Measurements from ENCODE around the gene REST.
"Not testable (repeated sequence)": the region's sequence is repeated elsewhere in the genome, so short reads cannot be mapped to it uniquely, and the experiment has no call there.

The REST gene

DNA sequence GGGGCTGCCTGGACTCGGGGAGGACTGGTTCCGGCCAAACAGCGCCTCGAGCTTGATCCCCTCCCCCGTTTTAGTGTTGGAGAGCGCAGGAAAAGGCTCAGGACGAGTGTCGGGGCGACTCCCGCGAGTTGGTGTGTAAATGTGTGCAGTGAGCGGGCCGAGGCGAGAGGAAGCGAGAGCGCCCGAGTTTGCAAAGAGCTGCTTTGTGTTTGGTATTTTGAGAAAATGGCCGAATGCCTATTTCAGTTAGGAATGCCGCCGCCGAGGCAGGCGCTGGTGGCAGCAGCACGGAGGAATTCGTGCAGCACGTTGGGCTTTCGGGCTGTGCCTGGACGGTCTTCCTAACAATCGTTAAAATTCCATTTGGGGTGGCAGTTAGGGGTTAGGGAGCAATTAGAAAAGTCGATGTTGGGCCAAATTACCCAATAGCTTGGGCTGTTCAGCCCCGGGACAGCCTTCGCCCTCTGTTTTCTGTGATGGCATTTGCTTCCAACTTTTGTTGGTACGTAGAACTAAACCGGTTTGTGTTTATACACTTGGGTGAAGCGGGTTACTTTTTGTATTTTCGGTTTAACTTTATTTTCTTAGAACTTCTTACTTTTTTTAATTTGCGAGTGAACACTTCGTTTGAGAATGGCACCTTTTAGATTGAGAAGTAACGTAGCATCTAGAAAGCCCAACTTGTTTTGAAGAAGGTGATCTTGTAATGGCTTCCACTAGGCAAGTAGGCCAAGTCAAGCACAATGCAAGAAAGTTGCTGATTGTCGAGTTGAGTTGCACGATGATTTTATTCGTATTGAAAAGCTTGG lies 1.6 kb downstream of the REST start:
- no peak for DNase-seq

DNA sequence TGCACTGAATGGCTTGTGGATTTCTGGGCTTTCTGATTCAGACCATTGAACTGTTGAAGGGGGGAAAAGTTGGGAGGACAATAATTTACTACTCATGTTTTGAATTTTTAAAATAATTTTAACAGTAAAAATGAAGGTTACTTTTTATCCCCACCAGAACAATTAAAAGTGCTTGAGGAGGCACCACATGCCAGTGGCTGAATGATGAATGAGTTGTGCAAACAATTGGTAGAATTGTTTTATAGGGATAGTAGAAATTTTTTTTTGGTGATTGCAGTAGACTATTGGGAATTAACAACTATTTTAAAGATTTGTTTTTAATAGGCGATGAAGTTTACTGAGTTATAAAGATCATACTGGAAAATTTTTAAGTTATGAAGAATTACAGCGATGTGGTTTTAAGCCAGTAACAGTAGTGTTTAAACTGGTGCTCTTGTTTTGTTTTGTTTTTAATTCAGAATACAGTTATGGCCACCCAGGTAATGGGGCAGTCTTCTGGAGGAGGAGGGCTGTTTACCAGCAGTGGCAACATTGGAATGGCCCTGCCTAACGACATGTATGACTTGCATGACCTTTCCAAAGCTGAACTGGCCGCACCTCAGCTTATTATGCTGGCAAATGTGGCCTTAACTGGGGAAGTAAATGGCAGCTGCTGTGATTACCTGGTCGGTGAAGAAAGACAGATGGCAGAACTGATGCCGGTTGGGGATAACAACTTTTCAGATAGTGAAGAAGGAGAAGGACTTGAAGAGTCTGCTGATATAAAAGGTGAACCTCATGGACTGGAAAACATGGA lies 2.7 kb downstream of the REST start:
- DNase-seq = no peak

DNA sequence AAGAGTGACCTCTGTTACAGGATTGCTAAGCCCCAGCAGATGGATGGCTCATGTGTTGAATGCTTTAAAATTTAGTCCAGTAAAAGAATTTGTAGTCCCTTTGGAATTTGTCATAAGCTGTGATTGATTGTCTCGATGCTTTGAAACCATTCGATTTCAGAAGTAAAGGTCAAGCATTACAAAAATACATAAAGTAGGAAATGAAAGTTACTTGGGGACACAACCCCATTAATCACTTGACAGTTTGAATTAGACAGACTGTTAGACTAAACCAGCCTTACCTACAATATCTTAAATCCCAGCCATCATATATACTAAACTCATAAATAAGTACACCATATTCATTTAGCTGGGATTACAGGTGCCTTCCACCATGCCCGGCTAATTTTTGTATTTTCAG lies 6.6 kb downstream of the REST start:
- DNase-seq = no peak

DNA sequence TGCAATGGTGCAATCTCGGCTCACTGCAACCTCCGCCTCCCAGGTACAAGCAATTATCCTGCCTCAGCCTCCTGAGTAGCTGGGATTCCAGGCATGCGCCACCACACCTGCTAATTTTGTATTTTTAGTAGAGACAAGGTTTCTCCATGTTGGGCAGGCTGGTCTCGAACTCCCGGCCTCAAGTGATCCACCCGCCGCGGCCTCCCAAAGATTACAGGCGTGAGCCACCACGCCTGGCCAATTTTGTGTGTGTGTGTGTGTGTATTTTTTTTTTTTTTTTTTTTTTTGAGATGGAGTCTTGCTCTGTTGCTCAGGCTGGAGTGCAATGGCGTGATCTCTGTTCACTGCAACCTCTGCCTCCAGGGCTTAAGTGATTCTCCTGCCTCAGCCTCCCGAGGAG lies 7.3 kb downstream of the REST start:
- DNase-seq = not testable (repeated sequence)

DNA sequence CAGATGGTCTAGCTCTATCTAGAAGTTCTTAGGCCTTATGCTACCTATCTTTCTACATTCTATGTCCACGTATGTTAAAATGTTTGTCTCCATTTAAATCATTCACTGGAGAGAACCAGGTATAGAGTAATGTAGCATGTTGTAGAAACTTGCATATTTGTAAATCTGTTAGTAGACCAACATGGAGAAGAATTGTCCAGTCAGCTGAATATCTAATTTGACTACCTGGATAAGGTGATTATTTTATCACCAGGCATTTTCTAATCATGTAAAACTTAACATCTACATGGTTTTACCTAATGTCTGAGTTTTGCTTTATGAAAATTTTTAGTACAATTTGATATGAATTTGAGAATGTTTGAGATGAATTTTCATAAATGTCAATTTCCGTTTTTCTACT lies 19.5 kb downstream of the REST start:
- DNase-seq = no peak

DNA sequence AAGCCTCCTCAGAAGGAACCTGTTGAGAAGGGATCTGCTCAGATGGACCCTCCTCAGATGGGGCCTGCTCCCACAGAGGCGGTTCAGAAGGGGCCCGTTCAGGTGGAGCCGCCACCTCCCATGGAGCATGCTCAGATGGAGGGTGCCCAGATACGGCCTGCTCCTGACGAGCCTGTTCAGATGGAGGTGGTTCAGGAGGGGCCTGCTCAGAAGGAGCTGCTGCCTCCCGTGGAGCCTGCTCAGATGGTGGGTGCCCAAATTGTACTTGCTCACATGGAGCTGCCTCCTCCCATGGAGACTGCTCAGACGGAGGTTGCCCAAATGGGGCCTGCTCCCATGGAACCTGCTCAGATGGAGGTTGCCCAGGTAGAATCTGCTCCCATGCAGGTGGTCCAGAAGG lies 22.9 kb downstream of the REST start:
- DNase-seq = no peak

DNA sequence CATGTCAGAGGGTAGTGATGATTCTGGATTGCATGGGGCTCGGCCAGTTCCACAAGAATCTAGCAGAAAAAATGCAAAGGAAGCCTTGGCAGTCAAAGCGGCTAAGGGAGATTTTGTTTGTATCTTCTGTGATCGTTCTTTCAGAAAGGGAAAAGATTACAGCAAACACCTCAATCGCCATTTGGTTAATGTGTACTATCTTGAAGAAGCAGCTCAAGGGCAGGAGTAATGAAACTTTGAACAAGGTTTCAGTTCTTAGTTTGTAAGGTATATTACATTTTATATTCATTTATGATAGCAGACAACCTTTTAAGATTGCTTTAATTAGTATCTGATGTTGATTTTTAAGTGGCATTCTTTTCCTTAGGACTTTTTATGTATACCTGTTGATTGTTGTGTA lies 24.2 kb downstream of the REST start:
- no peak for DNase-seq

DNA sequence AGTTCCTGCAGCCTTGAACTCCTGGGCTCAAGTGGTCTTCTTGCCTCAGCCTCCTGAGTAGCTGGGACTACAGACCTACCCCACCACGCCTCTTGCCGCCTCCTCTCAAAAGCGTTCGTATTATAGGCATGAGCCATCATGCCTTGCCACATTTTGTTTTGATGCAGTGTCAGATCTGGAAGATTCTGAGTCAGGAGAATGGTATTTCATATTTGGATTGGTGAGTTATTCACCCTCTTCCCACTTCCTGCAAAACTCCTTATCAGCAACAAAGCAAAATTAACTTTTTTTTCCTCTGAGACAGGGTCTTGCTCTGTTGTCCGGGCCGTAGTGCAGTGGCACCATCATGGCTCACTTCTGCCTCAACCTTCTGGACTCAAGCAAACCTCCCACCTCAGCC lies 29.6 kb downstream of the REST start:
- DNase-seq = no peak

DNA sequence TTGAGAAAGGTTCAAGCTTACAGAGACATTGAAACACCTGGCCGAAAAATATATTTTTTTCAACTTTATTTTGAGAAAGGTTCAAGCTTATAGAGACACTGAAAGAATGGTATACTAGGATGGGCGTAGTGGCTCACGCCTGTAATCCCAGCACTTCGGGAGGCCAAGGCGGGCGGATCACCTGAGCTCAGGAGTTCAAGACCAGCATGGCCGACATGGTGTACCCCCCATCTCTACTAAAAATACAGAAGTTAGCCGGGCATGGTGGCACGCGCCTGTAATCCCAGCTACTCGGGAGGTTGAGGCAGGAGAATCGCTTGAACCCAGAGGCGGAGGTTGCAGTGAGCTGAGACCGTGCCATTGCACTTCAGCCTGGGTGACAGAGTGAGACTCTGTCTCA lies 32.1 kb downstream of the REST start:
- not testable (repeated sequence) for DNase-seq

DNA sequence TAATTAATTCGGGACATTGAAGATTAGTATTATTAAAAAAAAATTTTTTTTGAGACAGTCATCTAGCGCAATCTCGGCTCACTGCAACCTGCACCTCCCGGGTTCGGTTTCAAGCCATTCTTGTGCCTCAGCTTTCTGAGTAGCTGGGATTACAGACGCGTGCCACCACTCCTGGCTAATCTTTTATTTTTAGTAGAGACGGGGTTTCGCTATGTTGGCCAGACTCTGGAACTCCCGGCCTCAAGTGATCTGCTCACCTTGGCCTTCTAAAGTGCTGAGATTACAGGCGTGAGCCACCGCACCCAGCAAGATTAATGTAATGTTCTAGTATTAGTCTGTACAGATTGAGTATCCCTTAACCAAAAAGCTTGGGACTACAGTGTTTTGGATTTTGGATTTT lies 32.7 kb downstream of the REST start:
- no peak for DNase-seq

DNA sequence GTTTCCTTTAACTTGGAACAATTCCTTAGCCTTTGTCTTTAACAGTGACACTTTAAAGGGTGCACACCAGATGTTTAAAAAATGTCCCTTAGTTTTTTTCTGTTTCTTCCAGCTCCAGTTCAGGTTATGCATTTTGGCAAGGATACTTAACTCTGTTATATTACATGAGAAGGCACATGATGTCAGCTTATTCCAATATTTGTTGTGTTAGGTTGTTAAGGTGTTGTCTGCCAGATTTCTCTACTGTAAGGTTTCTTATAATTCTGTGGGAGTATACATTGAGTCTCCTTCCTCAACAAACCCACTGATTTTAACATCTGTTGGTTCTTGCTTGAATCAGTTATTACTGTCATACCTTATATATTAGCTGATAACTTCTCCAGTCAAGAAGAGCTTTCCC lies 33.3 kb downstream of the REST start:
- DNase-seq = no peak

DNA sequence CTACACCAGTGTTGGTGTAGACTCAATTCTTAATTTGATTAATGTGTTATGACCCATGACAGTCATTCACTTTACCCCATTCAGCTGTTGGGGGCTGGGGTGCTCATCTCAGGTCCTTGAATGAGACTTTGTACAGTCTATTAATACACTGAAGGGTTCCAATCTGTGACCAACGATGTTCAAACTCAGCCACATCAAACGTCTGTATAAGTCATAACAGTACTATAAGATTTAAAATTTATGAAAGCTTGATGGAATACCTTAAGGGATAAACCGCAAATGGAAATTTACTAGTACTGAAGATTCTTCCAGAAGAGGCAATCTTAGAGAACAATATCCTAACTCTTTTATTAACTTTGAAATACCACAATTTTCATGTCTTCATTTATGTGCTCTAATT lies 33.7 kb downstream of the REST start:
- no peak for DNase-seq

DNA sequence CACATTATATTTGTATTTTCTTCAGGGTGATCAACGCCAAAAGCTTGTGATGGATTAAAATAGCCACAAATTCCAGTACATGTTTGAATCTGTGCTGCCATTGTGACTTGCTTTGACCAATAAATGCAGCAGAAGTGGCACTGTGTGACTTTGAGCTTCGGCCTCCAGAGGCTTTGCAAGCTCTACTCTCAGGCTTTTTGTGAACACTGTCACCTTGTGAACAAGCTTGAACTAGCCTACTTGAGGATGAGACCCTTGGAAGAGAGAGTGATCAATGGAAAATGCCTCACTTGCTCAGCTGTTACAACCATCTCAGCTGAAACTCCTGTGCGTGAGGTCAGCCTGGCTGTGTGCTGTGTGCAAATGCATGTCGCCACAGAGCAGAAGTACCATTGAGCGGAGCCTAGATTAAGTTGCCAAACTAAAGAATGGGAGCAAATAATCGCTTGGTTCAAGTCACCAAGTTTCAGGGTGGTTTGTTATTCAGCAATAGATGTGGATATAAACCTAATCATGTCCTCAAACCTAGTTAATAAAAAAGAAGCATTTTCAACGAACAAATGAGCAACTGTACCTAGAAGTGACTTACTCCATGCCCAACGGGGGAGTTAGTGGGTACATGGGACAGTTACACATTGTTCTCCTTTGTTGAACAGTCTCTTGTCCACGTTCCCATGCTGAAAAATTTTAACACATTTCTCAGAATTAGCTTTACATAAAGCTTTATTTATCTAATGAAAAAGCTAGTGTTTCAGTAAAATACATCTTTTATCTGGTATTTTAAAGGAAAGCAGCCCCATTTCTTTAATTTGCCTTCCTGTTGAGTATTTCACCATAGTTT lies 46.2 kb downstream of the REST start:
- no peak for DNase-seq

DNA sequence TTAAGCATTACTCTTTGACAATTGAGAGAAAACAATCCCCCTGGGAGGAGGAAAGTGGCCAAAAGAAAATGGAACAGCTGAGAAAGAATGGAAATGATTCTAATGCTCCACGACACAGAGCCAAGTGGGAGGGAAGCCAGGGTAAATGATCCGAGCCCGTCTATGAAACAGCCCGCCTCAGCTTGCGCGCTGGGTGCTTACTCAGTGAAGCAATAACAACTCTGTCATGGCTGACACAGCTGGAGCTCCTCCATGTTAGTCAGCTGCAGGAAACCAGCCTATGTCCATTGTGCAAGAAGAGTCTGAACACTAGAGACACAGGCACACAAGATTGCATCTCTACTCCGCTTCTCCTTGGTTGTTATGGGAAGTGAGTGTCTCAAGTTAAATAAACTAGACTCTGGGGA lies 50.4 kb downstream of the REST start:
- peak; percentile 86 for DNase-seq

DNA sequence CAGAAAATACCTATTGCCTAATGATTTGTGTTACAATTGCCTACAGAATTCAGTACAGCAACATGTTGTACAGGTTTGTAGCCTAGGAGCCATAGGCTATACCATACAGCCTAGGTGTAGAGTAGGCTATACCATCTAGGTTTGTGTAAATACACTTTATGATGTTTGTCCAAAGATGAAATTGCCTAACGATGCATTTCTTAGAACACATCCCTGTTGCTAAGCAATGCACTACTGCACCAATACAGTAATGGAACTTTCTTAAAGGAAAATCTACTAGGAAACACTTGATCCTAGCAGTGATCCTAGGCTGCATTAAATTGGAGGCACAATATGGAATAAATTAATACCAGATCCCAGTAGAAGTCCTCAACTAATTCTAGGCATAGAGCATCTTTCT lies 51.4 kb downstream of the REST start:
- no peak for DNase-seq

DNA sequence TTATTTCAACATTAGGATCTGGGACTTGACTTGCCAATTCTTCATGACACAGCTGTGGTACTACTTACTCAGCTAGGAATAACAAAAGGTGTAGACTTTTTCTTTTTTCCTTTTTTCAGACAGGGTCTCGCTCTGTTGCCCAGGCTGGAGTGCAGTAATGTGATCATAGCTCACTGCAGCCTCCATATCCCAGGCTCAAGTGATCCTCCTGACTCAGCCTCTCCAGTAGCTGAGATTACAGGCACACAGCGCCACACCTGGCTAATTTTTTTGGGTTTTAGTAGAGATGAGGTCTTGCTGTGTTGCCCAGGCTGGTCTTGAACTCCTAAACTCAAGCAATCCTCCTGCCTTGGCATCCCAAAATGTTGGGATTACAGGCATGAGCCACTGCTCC lies 53.4 kb downstream of the REST start:
- DNase-seq = no peak

DNA sequence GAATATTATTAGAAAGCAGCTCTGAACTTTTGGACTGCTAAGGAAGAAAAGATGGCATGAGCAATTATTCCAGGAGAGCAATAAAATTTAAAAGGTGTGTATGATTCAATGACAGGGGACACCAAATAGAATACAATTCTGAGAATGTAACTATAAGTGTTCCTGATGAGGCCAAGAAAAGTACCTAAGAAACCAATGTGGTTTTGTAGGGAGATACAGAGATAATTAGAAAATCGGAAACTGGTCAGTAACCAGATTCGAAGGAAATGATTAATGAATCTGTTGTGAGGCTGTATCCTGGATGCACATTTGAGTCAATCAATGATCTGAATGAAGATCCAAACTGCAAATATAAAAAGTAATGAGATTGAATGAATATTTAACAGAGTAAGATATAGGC lies 63.7 kb downstream of the REST start:
- DNase-seq = no peak

DNA sequence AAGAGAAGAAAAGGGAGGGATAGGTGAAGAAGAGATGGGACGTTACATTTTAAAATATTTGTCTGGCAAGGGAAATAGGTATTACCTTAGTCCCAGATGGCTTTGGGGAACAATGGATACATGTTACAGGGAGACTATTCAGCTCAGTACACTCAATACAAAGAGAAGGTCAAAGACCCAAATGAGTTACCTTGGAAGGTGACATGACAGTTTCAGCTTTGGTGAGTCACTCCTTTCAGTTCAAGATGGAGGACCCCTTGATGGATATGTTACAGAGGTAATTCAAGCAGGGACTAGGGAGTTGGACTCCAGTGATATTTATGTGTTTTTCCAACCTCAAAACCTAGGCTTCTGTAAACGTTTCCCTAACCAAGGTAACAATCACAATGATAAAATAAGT lies 64.7 kb downstream of the REST start:
- DNase-seq = no peak

DNA sequence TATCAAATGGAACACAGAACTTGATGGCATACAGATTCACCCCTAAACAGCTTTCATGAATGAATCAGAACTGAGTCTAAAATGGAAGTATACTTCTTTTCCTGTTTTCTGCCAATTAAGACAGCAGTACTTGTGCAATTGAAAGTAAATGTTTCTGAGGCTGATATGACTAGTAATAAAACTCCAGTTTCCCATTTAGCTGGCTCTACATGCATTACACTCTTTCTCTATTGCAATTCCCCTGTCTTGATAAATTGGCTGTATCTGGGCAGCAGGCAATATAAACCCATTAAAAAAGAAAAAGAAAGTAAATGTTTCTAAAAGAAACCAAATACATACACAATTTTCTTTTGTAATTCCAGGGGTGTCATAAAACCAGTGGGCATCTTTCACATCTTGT lies 65.1 kb downstream of the REST start:
- no peak for DNase-seq

DNA sequence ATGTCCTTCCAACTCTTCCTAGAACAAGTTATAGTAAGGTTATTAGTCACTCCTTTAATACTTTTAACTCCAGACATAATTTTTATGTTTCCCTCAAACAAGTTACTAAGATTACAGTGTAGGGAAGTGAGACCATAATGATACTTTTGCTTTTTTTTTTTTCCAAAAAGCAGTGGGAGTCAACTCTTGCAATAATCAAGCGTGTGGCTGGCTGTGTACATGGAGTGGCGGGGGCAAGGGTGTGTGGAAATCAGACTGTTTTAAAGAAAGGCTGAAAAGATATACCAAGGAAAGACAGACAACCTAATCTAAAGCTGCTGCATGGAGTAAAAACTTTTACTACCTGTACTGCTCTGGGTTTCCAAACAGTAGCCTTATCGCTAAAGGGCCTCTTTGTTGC lies 65.6 kb downstream of the REST start:
- no peak for DNase-seq

DNA sequence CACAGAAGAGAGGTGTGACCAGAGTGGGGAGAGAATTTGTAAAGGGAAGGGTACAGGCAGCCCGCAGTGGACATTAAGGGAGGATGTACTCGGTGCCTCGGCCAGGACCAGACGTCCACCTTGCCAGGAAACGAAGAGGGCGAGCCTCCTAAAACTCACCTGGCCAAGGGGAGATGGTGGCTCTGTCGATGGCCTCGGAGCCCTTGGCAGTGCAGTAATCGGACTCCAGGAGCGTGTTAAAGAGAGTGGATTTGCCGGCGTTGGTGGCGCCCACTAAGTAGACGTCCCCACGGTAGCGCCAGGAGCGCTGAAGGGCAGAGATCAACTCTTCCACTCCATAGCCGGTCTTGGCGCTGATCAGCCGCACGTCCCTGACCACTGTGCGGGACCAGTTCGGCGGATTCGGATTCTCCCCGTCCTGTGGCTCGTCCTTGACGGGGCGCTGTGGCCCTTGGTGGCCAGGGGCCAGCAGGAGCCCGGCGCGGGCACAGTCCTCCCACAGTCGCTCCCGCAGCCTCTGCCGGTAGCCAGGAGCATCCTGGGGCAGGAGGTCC lies 68.7 kb downstream of the REST start:
- no peak for DNase-seq

DNA sequence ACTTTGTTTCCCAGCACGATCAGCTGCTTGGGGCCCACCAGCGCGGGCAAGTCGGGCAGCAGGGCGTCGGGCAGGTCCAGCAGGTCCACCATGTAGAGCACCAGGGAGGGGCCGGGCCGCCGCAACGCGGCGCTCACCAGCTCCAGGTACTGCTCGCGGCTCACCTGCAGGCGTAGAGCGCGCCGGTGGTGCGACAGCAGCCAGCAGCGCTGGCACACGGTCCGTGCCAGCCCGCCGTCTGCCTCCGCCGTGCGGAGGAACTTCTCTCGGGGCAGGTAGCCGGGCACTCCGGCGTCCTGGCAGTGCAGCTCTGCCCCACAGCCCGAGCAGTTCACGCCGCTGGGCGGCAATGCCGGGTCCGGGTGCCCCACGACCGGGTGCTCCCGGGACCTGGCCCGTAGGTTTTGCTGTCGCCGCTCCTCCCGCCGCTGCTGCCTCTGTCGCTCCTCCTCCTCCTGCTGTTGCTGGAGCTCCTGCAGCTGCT lies 69.2 kb downstream of the REST start:
- DNase-seq = no peak
